PC-9 (cell line): ENCODE data around the gene SACM1L. TPM values are rescaled to one million over a fixed set of nuclear protein-coding genes. Genes with fewer than 3 reads are reported as not detected.

Source experiments
- BruUV-seq: library from RNA; stranded (reverse); fragments of 400-500 nt; replicated peaks from 2 replicates; lab custom pipeline; 2021; lab: Mats Ljungman, UMichigan
- CTCF ChIA-PET: fragments of 300-600 bp; sonication (Branson Sonifier 250); formaldehyde crosslinking; loops from one replicate; lab custom pipeline; 2022; ENCODE audit warnings: antibody characterized with exemption; lab: Charles Lee
- POLR2A ChIA-PET: fragments of 300-600 bp; sonication (Branson Sonifier 250); formaldehyde crosslinking; loops from one replicate; lab custom pipeline; 2022; ENCODE audit warnings: antibody characterized with exemption; ENCODE audit not compliant: unreplicated experiment; lab: Charles Lee
- DNase-seq, 2 experiments: peaks; one replicate each; pipeline versions ENCODE4 v3.0.0 to v3.0.0-alpha.2; 2015 to 2022; ENCODE audit warnings: mixed read lengths in 1 of 2
- H2AFZ ChIP-seq: fragments of 200-600 bp; sonication (generic); 2 replicates; pipeline ENCODE4 v1.8.1; 2017; ENCODE audit warnings: antibody characterized with exemption
- H3F3A ChIP-seq: fragments of 200-600 bp; sonication (generic); 2 replicates; pipeline ENCODE4 v1.8.1; 2017; ENCODE audit warnings: antibody characterized with exemption, mild to moderate bottlenecking, low read depth; ENCODE audit not compliant: insufficient read depth
- H3K27ac ChIP-seq: fragments of 200-600 bp; sonication (generic); 2 replicates; pipeline ENCODE4 v1.6.1; 2016; ENCODE audit warnings: mixed run types
- H3K27me3 ChIP-seq: fragments of 200-600 bp; sonication (generic); 2 replicates; pipeline ENCODE4 v1.6.1; 2016; ENCODE audit warnings: low read depth, mixed run types; ENCODE audit not compliant: insufficient read depth
- H3K36me3 ChIP-seq: fragments of 200-600 bp; sonication (generic); 2 replicates; pipeline ENCODE4 v1.6.1; 2016; ENCODE audit warnings: low read depth, mixed run types
- H3K4me1 ChIP-seq: fragments of 200-600 bp; sonication (generic); replicated peaks from 2 replicates; pipeline ENCODE4 v1.6.1; 2016; ENCODE audit warnings: mixed run types; ENCODE audit not compliant: insufficient read depth
- H3K4me2 ChIP-seq: fragments of 200-600 bp; sonication (generic); 2 replicates; pipeline ENCODE4 v1.6.1; 2017; ENCODE audit warnings: mixed run types
- H3K4me3 ChIP-seq: fragments of 200-600 bp; sonication (generic); 2 replicates; pipeline ENCODE4 v1.6.1; 2016; ENCODE audit warnings: mixed run types
- H3K79me2 ChIP-seq: fragments of 200-600 bp; sonication (generic); 2 replicates; pipeline ENCODE4 v1.6.1; 2017; ENCODE audit warnings: low read depth, mixed run types
- H3K9me2 ChIP-seq: fragments of 200-600 bp; sonication (generic); 2 replicates; pipeline ENCODE4 v1.8.1; 2017; ENCODE audit warnings: mild to moderate bottlenecking; ENCODE audit not compliant: insufficient read depth
- H3K9me3 ChIP-seq: fragments of 200-600 bp; sonication (generic); 2 replicates; pipeline ENCODE4 v1.8.1; 2016; ENCODE audit warnings: low read depth; ENCODE audit not compliant: insufficient read depth
- H4K20me1 ChIP-seq: fragments of 200-600 bp; sonication (generic); 2 replicates; pipeline ENCODE4 v1.8.1; 2017; ENCODE audit not compliant: insufficient read depth
- EZH2 ChIP-seq: fragments of 200-600 bp; sonication (generic); IDR thresholded peaks from 2 replicates; pipeline ENCODE4 v1.8.0; 2017; ENCODE audit warnings: antibody characterized with exemption, low read depth
- intact Hi-C: fragments of 100-400 bp; cut with micrococcal nuclease; formaldehyde crosslinking; loops from one replicate; pipeline ENCODE4 v1.10.0; 2022; ENCODE audit not compliant: unreplicated experiment
- total RNA-seq: library from RNA; stranded (reverse); gene quantifications from 2 replicates; pipeline ENCODE4 v1.2.3, GENCODE V29; 2021
- TF ChIP-seq, protein P1 (sequence below): fragments of 200-600 bp; sonication (generic); conservative IDR thresholded peaks from 2 replicates; pipeline ENCODE4 v1.6.1; 2017; ENCODE audit warnings: mixed run types, antibody characterized with exemption, mild to moderate bottlenecking, moderate library complexity

The SACM1L gene
- total RNA-seq, 1 experiment from 2014 or later, result 33.9 TPM

DNA sequence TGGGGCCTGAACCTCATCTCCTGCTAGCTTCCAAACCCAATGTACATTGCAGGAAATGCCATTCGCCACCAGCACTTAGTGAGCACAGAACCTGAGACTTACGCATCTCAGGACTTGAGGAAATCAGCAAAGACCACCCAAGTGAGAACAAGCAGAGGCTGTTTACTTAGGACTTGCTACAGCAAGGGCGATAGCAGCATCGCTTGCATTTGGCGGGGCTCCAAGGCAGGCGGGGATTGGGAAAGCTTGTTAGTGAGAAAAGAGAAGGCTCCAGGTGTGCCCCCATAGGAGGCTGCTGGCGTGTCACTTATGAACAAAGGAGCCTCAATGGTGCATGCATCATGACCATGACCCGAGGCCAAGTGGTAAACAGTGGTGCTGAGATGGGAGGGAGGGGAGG lies 87.4 kb downstream of the SACM1L start:
- no peak for TF ChIP-seq EZH2
- TF ChIP-seq, protein P1, sequence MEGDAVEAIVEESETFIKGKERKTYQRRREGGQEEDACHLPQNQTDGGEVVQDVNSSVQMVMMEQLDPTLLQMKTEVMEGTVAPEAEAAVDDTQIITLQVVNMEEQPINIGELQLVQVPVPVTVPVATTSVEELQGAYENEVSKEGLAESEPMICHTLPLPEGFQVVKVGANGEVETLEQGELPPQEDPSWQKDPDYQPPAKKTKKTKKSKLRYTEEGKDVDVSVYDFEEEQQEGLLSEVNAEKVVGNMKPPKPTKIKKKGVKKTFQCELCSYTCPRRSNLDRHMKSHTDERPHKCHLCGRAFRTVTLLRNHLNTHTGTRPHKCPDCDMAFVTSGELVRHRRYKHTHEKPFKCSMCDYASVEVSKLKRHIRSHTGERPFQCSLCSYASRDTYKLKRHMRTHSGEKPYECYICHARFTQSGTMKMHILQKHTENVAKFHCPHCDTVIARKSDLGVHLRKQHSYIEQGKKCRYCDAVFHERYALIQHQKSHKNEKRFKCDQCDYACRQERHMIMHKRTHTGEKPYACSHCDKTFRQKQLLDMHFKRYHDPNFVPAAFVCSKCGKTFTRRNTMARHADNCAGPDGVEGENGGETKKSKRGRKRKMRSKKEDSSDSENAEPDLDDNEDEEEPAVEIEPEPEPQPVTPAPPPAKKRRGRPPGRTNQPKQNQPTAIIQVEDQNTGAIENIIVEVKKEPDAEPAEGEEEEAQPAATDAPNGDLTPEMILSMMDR, result no peak
- intact Hi-C loops, result no loop called here
- Histone ChIP-seq H3K4me2 (no peak overlapping the region), H3K9me2 (no peaks in the 10 kb centered on the region), H4K20me1 (no peaks in the 10 kb centered on the region), H3K36me3 (no peaks in the 10 kb centered on the region), H3F3A (no peaks in the 10 kb centered on the region), H3K27me3 (no peaks in the 10 kb centered on the region), H2AFZ (no peak overlapping the region), H3K4me3 (no peak overlapping the region), H3K4me1 (peaks cover 9% of the 10 kb centered on the region; the same call in 1 of the 2 replicates), H3K9me3 (no peaks in the 10 kb centered on the region), H3K79me2 (no peaks in the 10 kb centered on the region), H3K27ac (no peak overlapping the region)
- no TSS peak for BruUV-seq
- ChIA-PET POLR2A (no interaction called here), CTCF (no interaction called here)
- DNase-seq, result no peak

GRCh38 chr3:45777111-45777745 lies 88.0 kb downstream of the SACM1L start:
- TF ChIP-seq, protein P1, result no peak
- TF ChIP-seq EZH2, result no peak
- POLR2A ChIA-PET, result no interaction called here
- no peak overlapping the region for H3K4me2 ChIP-seq
- H2AFZ ChIP-seq, result no peak overlapping the region
- no TSS peak for BruUV-seq
- no peak overlapping the region for H3K4me3 ChIP-seq
- H3K4me1 ChIP-seq, result peaks cover 9% of the 10 kb centered on the region; the same call in 1 of the 2 replicates
- H3K36me3 ChIP-seq, result no peaks in the 10 kb centered on the region
- CTCF ChIA-PET, result no interaction called here
- intact Hi-C loops, result no loop called here
- no peaks in the 10 kb centered on the region for H3K9me3 ChIP-seq
- H3K27me3 ChIP-seq, result no peaks in the 10 kb centered on the region
- H3F3A ChIP-seq, result no peaks in the 10 kb centered on the region
- H3K79me2 ChIP-seq, result no peaks in the 10 kb centered on the region
- H4K20me1 ChIP-seq, result no peaks in the 10 kb centered on the region
- H3K9me2 ChIP-seq, result no peaks in the 10 kb centered on the region
- no peak overlapping the region for H3K27ac ChIP-seq
- no peak for DNase-seq

- no TSS peak for BruUV-seq
- intact Hi-C loops, result no loop called here
- ChIA-PET POLR2A (no interaction called here), CTCF (no interaction called here)
- no peak overlapping the region for H3K27ac ChIP-seq
- no peak overlapping the region for H3K4me2 ChIP-seq
- peaks cover 9% of the 10 kb centered on the region; the same call in 1 of the 2 replicates for H3K4me1 ChIP-seq
- TF ChIP-seq, protein P1, result no peak
- TF ChIP-seq EZH2, result no peak
- no peaks in the 10 kb centered on the region for H3K27me3 ChIP-seq
- no peaks in the 10 kb centered on the region for H3F3A ChIP-seq
- H3K36me3 ChIP-seq, result no peaks in the 10 kb centered on the region
- H4K20me1 ChIP-seq, result no peaks in the 10 kb centered on the region
- H3K79me2 ChIP-seq, result no peaks in the 10 kb centered on the region
- no peaks in the 10 kb centered on the region for H3K9me3 ChIP-seq
- no peak overlapping the region for H2AFZ ChIP-seq
- H3K4me3 ChIP-seq, result no peak overlapping the region
- DNase-seq, result no peak
- H3K9me2 ChIP-seq, result no peaks in the 10 kb centered on the region
Observed at GRCh38 chr3:45777746-45778386, 88.7 kb downstream of the SACM1L start.
